GM12872 (cell line): ENCODE data around the gene DDAH1.

ENCODE experiments used
- CTCF ChIP-seq: IDR thresholded peaks from 3 replicates; pipeline ENCODE4 v1.5.1; 2011; ENCODE audit warnings: low read depth, mild to moderate bottlenecking, low read length, moderate library complexity; ENCODE audit not compliant: insufficient read depth

DDAH1 gene

GRCh38 chr1:85306236-85306635 lies 158.7 kb downstream of the DDAH1 start:
- no peak for TF ChIP-seq CTCF

DNA sequence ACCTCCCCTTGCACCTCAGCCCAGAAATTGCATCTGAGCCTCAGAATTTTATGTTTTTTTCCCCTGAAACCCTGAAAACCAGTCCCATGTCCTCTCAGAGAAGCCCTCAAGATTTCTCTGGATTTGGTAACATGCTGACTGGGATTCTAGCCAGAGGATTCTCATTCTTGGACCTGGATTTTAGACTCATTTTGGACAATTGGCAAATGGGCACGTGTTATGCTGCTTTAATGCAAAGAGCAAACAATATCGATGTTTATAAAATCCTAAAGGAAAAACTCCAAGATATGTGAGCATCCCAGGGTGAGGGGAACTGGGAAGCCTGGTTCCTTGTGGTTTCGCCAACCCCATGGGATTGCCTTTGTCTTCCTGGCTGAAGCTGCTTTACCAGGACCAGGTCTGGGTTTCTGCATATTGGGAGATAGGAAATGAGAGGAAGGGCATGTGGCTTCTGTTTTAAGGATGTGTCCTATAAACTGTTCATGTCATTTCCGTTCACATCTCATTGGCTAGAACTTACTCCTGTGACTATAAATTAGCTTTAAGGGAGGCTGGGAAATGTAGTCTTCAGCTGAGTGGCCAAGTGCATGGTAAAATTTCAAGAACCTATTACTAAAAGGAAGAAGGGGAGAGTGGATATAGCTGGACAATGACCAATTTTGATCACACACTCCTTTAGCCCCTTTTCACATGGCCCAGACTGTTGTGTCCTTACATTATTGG lies 161.4 kb downstream of the DDAH1 start:
- TF ChIP-seq CTCF: no peak

GRCh38 chr1:85300140-85300539 lies 164.8 kb downstream of the DDAH1 start:
- no peak for TF ChIP-seq CTCF

DNA sequence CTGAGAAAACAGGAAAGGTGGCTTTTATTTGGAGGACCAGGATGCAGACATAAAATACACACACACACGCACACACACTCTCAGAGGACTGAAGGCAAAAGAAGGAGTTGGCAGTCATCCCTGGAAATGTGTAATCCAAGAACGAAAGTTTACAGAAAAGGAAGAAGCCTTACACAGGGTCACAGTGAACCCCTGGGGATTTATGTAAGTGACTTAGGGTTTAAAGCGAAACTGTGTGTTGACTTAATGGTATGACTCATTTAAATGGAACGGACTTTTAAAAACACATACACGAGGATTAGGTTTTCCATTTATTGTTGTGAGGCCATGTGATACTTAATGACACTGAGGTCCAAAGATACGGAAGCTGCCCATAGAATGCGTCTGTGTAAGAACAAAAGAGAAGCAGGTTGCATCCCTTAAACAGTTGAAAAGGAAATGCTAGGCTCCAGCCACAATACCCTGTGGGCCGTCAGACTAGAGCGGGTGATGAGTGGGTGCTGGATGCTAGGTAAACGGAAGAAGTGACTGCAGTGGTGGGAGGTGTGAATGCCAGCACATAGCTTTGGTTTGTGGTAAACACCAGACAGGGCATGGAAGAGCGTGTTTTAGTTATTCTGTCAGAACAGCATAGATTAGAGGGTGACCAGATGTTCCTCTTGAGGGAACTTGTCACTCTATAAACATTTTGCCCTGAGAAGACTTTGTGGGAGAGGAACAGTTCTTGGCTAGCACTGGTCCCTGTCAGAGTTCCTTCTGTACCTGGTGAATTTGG lies 166.9 kb downstream of the DDAH1 start:
- no peak for TF ChIP-seq CTCF

GRCh38 chr1:85297538-85297854 lies 167.5 kb downstream of the DDAH1 start:
- no peak for TF ChIP-seq CTCF

GRCh38 chr1:85296980-85297379 lies 168.0 kb downstream of the DDAH1 start:
- TF ChIP-seq CTCF: no peak

- TF ChIP-seq CTCF: no peak
Measured at GRCh38 chr1:85295654-85296053, 169.3 kb downstream of the DDAH1 start.
